ENCODE measurements around the gene PSMD2.

DNA sequence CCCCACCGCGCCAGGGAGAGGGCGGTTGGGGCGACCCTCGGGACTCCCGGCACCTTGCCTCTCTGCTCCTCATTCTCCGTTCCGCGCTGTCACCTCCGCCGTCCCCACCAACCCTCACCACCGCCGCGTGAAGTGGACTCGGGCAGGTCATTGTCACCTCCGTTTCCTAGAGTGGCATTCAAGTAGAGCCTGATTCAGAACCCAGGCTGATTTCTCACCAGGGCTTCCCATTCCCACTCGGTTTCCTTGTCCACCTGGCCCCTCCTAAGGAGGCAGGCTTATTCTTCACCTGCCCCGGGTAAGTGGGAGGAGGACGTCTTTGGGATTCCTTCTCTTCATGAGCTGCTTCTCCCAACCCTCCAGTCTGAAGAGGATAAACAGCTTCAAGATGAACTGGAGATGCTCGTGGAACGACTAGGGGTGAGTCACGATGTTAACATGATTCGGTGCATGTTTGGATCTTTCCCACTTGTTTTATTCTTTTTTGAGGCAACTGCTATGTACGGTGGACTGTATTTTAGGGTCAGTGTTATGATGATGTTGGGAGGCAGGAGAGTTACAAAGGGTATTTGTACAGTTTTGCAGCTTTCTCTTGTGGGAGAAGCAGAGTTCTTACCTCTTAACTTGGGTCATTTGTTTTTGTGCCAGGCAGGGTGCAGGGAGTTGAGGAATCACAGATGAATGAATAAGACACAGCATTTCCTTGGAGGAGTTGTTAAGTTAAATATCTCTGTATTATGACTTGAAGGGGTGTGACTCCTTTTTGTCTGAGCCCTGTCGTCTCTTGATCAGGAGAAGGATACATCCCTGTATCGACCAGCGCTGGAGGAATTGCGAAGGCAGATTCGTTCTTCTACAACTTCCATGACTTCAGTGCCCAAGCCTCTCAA, 692 bp downstream of the PSMD2 start:
- TF ChIP-seq POLR2A (IDR thresholded peaks at IDR 0.05) = no peak
- TF ChIP-seq, protein P1, sequence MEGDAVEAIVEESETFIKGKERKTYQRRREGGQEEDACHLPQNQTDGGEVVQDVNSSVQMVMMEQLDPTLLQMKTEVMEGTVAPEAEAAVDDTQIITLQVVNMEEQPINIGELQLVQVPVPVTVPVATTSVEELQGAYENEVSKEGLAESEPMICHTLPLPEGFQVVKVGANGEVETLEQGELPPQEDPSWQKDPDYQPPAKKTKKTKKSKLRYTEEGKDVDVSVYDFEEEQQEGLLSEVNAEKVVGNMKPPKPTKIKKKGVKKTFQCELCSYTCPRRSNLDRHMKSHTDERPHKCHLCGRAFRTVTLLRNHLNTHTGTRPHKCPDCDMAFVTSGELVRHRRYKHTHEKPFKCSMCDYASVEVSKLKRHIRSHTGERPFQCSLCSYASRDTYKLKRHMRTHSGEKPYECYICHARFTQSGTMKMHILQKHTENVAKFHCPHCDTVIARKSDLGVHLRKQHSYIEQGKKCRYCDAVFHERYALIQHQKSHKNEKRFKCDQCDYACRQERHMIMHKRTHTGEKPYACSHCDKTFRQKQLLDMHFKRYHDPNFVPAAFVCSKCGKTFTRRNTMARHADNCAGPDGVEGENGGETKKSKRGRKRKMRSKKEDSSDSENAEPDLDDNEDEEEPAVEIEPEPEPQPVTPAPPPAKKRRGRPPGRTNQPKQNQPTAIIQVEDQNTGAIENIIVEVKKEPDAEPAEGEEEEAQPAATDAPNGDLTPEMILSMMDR (IDR thresholded peaks at IDR 0.05) = no peak

All from thyroid gland (tissue), 4 donors.